HepG2 (cell line): ENCODE data around the gene TEX22. TPM values are rescaled to one million over a fixed set of nuclear protein-coding genes. Genes with fewer than 3 reads are reported as not detected.

Experiments
- CENPX ChIP-seq: sonication (generic); formaldehyde crosslinking; IDR thresholded peaks from 2 replicates; pipeline ENCODE4 v1.9.0; 2021; ENCODE audit warnings: mild to moderate bottlenecking, missing genetic modification reagents, moderate library complexity
- IRX3 ChIP-seq: sonication (generic); formaldehyde crosslinking; IDR thresholded peaks from 2 replicates; pipeline ENCODE4 v1.8.1; 2023; ENCODE audit warnings: mild to moderate bottlenecking, low read depth, missing genetic modification reagents, borderline replicate concordance
- REPIN1 ChIP-seq: sonication (generic); formaldehyde crosslinking; IDR thresholded peaks from 2 replicates; pipeline ENCODE4 v1.8.0; 2022; ENCODE audit warnings: missing genetic modification reagents, low read depth, mild to moderate bottlenecking, borderline replicate concordance
- ZFAT ChIP-seq: sonication (generic); formaldehyde crosslinking; conservative IDR thresholded peaks from 2 replicates; pipeline ENCODE4 v1.8.1; 2023; ENCODE audit warnings: missing genetic modification reagents, inconsistent platforms
- polyA plus RNA-seq, 8 experiments: library from polyadenylated mRNA; depleted of rRNA in 3 of 8; stranded (reverse) in 7 of 8; unstranded in 1 of 8; fragments of >200 nt; fragmentation: Illumina TruSeq in 4 of 8; extraction: Trizol in 4 of 8; gene quantifications; 2 replicates each; pipeline versions ENCODE4 v1.2.1 to v1.2.3, GENCODE V29; 2011 to 2016; ENCODE audit warnings: low read depth in 4 of 8, missing spikeins in 1 of 8, mixed read lengths in 1 of 8; ENCODE audit not compliant: insufficient read depth in 1 of 8
- total RNA-seq, 5 experiments: library from RNA; depleted of rRNA; stranded (reverse); fragments of >200 nt; fragmentation: Illumina TruSeq; extraction: Trizol; gene quantifications; 2 replicates each; pipeline ENCODE4 v1.2.3, GENCODE V29; 2016; ENCODE audit warnings: low read depth in 1 of 5
- TF ChIP-seq, protein P1 (sequence below): sonication (generic); formaldehyde crosslinking; IDR thresholded peaks from 2 replicates; pipeline ENCODE4 v1.9.0; 2022; ENCODE audit warnings: missing genetic modification reagents, mild to moderate bottlenecking, borderline replicate concordance
- TF ChIP-seq, protein P2 (sequence below): sonication (generic); formaldehyde crosslinking; IDR thresholded peaks from 2 replicates; pipeline ENCODE4 v1.8.0; 2022; ENCODE audit warnings: missing genetic modification reagents, mild to moderate bottlenecking, borderline replicate concordance
- TF ChIP-seq, protein P3 (sequence below): IDR thresholded peaks from 2 replicates; pipeline ENCODE4 v1.6.1; 2012; ENCODE audit warnings: low read depth, low read length, improper control_type of control experiment
- TF ChIP-seq, protein P4 (sequence below): IDR thresholded peaks from 2 replicates; pipeline ENCODE4 v1.6.1; 2016; ENCODE audit warnings: mild to moderate bottlenecking, missing biosample characterization, missing genetic modification reagents
- TF ChIP-seq, protein P5 (sequence below): sonication (generic); formaldehyde crosslinking; IDR thresholded peaks from 2 replicates; pipeline ENCODE4 v1.5.1; 2020; ENCODE audit warnings: mild to moderate bottlenecking, moderate library complexity, missing genetic modification reagents
- TF ChIP-seq, protein P6 (sequence below): sonication (generic); formaldehyde crosslinking; IDR thresholded peaks from 2 replicates; pipeline ENCODE4 v1.8.0; 2022; ENCODE audit warnings: low read depth, missing genetic modification reagents
- TF ChIP-seq, protein P7 (sequence below): sonication (generic); formaldehyde crosslinking; IDR thresholded peaks from 2 replicates; pipeline ENCODE4 v1.4.0; 2020; ENCODE audit warnings: missing genetic modification reagents
- TF ChIP-seq, protein P8 (sequence below): sonication (generic); formaldehyde crosslinking; IDR thresholded peaks from 2 replicates; pipeline ENCODE4 v1.4.0; 2020; ENCODE audit warnings: missing genetic modification reagents, borderline replicate concordance

The TEX22 gene
- total and polyA plus RNA-seq, 2 of the 13 experiments (the other 11 are each of a cell fraction or from before 2014, with no cell fraction given) = 0.07 to 0.27 TPM

DNA sequence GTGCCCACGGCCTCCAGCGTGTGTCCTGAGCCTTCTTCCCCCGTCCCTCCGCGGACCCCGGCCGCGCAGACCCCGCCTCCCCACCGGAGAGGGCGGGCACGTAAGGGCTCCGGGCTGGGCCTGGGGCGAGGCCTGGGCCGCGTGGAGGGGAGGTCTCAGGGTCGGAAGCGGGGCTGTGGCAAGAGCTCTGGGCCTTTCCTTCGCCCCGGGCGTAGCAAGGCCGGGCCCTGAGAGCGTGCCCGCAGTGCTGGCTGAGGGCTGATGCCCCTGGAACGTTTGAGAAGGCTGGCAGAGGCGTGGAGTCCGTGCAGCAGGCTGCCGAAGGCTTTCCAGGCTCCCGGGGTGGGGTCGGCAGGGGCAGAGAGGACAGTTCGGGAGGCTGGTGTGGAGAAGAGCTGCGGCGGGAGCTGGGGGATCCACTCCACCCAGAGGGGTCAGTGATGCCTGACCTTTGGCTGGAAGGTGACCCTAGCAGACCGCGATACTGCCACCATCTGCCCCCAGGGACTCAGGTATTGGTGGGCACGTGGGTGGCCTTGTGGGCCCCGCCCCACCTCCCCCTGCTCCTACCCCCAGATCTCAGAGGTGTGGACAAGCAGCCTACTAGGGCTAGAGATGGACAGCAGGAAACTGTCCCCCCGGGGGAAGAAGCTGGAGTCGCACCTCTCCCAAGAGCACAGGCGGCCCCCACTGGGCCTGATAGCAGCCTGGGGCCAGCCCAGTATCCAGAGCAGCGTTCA lies 558 bp downstream of the TEX22 start (continued):
- TF ChIP-seq, protein P1, sequence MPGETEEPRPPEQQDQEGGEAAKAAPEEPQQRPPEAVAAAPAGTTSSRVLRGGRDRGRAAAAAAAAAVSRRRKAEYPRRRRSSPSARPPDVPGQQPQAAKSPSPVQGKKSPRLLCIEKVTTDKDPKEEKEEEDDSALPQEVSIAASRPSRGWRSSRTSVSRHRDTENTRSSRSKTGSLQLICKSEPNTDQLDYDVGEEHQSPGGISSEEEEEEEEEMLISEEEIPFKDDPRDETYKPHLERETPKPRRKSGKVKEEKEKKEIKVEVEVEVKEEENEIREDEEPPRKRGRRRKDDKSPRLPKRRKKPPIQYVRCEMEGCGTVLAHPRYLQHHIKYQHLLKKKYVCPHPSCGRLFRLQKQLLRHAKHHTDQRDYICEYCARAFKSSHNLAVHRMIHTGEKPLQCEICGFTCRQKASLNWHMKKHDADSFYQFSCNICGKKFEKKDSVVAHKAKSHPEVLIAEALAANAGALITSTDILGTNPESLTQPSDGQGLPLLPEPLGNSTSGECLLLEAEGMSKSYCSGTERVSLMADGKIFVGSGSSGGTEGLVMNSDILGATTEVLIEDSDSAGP (CRISPR knock-in tag) = peak; percentile 65; the same call in 1 of the 2 replicates
- TF ChIP-seq, protein P2, sequence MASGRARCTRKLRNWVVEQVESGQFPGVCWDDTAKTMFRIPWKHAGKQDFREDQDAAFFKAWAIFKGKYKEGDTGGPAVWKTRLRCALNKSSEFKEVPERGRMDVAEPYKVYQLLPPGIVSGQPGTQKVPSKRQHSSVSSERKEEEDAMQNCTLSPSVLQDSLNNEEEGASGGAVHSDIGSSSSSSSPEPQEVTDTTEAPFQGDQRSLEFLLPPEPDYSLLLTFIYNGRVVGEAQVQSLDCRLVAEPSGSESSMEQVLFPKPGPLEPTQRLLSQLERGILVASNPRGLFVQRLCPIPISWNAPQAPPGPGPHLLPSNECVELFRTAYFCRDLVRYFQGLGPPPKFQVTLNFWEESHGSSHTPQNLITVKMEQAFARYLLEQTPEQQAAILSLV (CRISPR knock-in tag) = peak; percentile 13; the same call in 1 of the 2 replicates
- 0 out of 2 replicates have a peak, but pooled peaks have one; percentile 23 for TF ChIP-seq ZFAT
- TF ChIP-seq, protein P3, sequence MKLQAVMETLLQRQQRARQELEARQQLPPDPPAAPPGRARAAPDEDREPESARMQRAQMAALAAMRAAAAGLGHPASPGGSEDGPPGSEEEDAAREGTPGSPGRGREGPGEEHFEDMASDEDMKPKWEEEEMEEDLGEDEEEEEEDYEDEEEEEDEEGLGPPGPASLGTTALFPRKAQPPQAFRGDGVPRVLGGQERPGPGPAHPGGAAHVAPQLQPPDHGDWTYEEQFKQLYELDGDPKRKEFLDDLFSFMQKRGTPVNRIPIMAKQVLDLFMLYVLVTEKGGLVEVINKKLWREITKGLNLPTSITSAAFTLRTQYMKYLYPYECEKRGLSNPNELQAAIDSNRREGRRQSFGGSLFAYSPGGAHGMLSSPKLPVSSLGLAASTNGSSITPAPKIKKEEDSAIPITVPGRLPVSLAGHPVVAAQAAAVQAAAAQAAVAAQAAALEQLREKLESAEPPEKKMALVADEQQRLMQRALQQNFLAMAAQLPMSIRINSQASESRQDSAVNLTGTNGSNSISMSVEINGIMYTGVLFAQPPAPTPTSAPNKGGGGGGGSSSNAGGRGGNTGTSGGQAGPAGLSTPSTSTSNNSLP = no peak
- TF ChIP-seq, protein P4, sequence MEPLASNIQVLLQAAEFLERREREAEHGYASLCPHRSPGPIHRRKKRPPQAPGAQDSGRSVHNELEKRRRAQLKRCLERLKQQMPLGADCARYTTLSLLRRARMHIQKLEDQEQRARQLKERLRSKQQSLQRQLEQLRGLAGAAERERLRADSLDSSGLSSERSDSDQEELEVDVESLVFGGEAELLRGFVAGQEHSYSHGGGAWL (CRISPR knock-in tag) = peak; percentile 88
- no peak for TF ChIP-seq IRX3 (CRISPR knock-in tag)
- TF ChIP-seq, protein P5, sequence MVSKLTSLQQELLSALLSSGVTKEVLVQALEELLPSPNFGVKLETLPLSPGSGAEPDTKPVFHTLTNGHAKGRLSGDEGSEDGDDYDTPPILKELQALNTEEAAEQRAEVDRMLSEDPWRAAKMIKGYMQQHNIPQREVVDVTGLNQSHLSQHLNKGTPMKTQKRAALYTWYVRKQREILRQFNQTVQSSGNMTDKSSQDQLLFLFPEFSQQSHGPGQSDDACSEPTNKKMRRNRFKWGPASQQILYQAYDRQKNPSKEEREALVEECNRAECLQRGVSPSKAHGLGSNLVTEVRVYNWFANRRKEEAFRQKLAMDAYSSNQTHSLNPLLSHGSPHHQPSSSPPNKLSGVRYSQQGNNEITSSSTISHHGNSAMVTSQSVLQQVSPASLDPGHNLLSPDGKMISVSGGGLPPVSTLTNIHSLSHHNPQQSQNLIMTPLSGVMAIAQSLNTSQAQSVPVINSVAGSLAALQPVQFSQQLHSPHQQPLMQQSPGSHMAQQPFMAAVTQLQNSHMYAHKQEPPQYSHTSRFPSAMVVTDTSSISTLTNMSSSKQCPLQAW (CRISPR knock-in tag) = peak; percentile 14; the same call in 1 of the 2 replicates
- 0 out of 2 replicates have a peak, but pooled peaks have one; percentile 6 for TF ChIP-seq REPIN1 (CRISPR knock-in tag)
- no peak for TF ChIP-seq CENPX (CRISPR knock-in tag)
- TF ChIP-seq, protein P6, sequence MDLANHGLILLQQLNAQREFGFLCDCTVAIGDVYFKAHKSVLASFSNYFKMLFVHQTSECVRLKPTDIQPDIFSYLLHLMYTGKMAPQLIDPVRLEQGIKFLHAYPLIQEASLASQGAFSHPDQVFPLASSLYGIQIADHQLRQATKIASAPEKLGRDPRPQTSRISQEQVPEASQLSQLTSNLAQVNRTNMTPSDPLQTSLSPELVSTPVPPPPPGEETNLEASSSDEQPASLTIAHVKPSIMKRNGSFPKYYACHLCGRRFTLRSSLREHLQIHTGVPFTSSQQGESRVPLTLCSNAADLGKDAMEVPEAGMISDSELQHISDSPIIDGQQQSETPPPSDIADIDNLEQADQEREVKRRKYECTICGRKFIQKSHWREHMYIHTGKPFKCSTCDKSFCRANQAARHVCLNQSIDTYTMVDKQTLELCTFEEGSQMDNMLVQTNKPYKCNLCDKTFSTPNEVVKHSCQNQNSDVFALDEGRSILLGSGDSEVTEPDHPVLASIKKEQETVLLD (CRISPR knock-in tag) = peak; percentile 76; the same call in 1 of the 2 replicates
- TF ChIP-seq, protein P7, sequence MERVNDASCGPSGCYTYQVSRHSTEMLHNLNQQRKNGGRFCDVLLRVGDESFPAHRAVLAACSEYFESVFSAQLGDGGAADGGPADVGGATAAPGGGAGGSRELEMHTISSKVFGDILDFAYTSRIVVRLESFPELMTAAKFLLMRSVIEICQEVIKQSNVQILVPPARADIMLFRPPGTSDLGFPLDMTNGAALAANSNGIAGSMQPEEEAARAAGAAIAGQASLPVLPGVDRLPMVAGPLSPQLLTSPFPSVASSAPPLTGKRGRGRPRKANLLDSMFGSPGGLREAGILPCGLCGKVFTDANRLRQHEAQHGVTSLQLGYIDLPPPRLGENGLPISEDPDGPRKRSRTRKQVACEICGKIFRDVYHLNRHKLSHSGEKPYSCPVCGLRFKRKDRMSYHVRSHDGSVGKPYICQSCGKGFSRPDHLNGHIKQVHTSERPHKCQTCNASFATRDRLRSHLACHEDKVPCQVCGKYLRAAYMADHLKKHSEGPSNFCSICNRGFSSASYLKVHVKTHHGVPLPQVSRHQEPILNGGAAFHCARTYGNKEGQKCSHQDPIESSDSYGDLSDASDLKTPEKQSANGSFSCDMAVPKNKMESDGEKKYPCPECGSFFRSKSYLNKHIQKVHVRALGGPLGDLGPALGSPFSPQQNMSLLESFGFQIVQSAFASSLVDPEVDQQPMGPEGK (CRISPR knock-in tag) = peak; percentile 56
- TF ChIP-seq, protein P8, sequence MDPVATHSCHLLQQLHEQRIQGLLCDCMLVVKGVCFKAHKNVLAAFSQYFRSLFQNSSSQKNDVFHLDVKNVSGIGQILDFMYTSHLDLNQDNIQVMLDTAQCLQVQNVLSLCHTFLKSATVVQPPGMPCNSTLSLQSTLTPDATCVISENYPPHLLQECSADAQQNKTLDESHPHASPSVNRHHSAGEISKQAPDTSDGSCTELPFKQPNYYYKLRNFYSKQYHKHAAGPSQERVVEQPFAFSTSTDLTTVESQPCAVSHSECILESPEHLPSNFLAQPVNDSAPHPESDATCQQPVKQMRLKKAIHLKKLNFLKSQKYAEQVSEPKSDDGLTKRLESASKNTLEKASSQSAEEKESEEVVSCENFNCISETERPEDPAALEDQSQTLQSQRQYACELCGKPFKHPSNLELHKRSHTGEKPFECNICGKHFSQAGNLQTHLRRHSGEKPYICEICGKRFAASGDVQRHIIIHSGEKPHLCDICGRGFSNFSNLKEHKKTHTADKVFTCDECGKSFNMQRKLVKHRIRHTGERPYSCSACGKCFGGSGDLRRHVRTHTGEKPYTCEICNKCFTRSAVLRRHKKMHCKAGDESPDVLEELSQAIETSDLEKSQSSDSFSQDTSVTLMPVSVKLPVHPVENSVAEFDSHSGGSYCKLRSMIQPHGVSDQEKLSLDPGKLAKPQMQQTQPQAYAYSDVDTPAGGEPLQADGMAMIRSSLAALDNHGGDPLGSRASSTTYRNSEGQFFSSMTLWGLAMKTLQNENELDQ (CRISPR knock-in tag) = peak; percentile 61; the same call in 1 of the 2 replicates
